NCI-H2107 (cell line): ENCODE results near the gene DOCK3.
"Not testable (repeated sequence)": the region's sequence is repeated elsewhere in the genome, so short reads cannot be mapped to it uniquely, and the experiment has no call there.

ENCODE experiments used
- DNase-seq: peaks from one replicate; lab custom pipeline; 2025; lab: John Stamatoyannopoulos, UW

The DOCK3 gene

DNA sequence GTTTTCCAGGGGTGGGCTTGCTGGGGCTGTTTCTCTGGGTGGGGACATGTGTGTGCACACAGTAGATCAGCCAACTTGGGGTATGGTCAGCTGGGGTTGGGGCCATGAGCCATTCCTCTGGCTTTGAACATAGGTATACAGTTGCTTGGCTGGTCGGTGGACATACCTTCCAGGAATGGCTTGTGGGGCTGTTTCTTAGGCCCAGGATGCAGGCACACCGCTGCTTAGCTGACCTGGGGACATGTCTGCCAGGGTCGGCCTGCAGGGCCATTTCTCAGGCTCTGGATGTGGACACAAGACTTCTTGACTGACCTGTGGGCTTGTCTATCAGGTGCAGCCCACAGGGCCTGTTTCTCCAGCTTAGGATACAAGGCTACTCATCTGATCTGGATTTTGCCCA, 130.6 kb downstream of the DOCK3 start:
- DNase-seq, result no peak

DNA sequence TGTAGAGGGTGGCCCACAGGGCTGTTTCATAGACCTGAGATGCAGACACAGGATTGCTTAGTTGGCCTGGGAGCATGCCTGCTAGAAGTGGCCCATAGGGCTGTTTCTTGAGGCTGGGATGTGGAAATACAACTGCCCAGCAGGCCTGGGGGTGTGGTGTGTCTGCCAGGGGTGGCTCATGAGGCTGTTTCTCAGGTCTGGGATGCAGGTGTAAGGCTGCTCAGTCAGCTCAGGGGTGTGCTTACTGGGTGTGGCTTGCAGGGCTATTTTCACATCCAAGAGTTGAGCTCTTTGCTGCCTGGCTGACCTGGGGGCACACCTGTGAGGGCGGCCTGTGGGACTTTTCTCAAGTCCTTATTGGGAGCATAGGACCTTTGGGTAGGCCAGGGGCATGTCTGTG, 131.3 kb downstream of the DOCK3 start:
- DNase-seq, result no peak

DNA sequence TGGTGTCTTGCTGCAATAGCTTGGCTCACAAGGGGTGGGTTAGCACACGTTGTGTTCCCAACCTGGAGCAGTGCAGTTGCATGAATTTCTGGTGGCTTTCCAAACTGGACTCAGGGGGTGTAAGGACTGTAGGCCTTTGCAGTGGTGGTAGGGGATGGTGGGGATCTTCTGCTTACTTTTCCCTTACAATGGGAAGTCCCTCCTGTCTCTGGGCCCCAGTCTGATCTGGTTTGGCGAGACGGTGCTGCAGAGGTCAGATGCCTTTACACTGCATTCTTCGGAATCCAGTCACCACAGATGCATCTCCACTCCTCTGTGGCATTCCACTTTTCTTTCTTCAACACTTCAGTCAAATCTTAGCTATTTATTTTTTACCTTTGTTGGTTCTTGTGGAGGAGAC, 132.1 kb downstream of the DOCK3 start:
- no peak for DNase-seq

DNA sequence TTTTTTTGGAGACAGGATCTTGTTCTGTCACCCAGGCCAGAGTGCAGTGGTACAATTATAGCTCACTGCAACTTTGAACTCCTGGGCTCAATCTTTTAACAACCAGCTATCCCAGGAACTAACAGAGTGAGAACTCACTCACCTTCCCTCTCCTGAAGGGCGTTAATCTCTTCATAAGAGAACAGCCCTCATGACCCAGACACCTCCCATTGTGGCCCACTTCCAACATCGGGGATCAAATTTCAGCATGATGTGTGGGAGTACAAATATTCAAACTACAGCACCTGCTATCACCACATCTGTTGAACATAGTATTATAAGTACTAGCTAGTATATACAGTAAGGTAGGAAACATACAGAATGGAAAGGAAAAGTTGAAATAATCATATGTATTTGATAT, 132.5 kb downstream of the DOCK3 start:
- no peak for DNase-seq

DNA sequence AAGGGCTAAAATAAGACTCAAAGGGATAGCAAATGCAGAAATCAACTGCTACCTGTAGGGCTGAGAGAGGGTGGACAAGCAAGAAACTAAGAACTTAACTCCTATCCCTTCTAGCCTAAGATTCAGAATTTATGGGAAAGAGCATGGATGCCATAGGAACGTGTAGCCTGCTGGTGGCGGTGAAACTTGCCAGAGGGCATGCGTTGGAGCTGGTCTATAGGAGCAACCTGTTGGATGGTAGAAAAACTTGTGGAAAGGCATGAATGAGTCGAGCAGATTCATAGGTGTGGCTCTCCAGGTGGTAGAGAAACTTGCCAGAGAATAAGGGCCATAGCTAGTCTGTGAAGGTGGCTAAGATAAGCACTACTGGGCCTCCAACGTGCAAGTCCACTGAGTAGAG, 137.2 kb downstream of the DOCK3 start:
- no peak for DNase-seq

DNA sequence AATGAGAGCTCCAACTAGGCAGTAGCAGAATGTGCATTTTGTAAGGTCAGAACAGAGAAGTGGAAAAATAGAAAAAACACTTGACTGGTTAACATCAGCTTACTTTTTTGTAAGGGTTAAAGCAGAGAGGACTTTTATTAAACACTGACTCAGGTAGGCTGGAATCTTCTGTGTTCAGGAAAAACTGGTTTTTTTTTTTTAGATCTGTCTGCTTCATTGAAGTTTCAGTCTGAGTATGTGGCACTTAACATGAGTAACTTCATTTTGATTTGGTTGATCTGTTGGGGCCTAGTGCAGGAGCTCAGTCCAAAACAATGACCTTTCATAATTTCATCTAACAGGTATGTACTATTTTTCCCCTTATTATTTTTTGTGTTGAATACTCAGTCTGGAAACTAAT, 141.1 kb downstream of the DOCK3 start:
- no peak for DNase-seq

DNA sequence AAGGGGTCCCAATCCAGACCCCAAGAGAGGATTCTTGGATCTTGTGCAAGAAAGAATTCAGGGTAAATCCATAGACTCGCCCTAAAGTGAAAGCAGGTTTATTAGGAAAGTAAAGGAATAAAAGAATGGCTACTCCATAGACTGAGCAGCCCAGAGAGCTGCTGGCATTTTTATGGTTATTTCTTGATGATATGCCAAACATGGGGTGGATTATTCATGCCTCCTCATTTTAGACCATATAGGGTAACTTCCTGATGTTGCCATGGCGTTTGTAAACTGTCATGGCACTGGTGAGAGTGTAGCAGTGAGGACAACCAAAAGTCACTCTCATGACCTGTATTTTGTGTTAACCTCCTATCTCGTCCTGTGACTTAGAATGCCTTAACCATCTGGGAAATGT, 142.2 kb downstream of the DOCK3 start:
- no peak for DNase-seq

DNA sequence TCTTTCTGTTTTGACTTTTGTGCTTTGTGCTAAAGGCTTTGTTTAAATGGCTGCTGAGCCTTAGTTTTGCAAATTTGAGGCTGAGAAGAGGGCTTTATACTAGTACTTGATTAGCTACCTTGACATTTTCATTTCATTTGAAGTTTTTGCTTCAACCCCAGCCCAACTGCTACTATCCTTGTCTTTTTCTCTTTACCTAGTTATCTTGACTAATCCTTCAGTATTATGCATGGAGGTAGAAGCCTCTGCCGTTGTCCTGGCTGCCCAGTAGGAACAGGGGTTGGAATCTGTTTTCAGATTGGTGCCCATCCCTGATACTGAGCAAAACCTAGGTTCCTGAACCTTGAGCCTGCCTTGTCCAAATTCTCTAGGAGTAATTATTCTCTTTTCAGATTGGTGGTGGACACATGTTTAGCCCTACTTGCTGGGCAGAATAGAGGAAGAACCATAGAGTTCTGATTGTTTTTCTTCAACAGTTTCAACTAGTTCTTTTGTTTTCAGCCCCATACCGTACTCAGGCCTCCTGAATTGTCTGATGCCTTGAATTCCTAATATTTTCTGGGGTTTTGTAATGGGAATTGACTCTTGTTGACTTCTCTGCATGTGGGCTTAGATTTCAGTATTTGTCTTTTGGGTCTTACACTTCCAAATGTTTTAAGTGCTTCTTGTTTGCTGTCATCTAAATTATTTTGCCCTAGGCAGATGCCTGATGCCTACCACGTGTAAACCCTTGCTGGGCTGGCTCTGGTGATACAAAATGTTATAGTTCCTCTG, 143.2 kb downstream of the DOCK3 start:
- DNase-seq, result no peak

DNA sequence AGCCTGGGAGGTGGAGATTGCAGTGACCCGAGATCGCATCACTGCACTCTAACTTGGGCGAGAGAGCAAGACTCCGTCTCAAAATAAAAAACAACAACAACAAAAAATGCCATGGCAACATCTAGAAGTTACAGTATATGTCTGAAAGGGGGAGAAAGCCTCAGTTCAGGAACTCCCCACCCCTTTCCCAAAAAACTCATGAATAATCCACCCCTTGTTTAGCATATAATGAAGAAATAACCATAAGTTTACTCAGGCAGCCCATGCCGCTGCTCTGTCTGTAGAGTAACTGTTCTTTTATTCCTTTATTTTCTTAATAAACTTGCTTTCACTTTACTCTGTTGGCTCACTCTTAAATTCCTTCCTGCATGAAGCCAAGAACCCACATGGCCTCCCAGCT, 145.2 kb downstream of the DOCK3 start:
- no peak for DNase-seq

DNA sequence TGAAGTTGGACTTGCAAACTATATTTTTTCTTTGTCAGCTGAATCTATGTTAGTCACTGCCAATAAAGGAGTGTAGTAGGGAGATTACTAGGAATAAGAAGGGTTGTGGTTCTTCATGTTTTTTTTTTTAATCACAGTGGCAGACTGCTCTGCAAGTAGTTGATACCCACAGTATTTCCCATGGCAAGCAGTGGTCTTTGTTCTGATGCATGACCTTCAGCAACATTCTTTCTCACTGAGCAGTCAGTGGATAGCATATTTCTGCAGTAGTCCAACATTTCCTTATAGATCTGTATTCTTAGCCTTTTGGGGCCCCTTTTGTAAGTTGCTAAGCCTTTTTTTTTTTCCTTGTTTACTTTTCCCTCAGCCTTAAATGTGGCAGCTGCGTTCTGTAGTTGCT, 151.1 kb downstream of the DOCK3 start:
- no peak for DNase-seq

DNA sequence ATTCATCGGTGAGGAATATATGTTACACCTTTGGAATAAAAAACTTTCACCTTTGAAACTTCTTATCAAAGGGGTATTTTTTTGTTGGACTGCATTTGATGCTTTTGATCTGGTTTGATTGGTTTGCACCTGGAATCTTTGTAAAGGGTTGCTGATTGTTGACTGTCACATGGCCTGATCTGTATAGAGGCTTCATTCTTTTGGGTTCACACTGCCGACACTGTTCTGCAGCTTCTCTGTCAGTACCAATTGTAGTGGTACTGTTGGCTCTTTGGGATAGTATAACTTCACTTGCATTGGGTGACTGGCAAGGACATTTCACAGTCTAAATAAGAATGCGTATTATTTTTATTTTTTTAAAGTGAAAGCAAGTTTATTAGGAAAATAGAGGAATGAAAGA, 155.7 kb downstream of the DOCK3 start:
- no peak for DNase-seq

DNA sequence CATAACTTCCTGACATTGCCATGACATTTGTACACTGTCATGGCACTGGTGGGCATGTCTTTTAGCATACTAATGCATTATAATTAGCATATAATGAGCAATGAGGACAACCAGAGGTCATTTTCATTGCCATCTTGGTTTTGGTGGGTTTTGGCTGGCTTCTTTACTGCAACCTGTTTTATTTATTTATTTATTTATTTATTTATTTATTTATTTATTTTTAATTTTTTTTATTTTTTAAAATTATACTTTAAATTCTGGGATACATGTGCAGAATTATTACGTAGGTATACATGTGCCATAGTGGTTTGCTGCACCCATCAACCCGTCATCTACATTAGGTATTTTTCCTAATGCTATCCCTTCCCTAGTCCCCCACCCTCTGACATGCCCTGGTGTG, 156.3 kb downstream of the DOCK3 start:
- not testable (repeated sequence) for DNase-seq

DNA sequence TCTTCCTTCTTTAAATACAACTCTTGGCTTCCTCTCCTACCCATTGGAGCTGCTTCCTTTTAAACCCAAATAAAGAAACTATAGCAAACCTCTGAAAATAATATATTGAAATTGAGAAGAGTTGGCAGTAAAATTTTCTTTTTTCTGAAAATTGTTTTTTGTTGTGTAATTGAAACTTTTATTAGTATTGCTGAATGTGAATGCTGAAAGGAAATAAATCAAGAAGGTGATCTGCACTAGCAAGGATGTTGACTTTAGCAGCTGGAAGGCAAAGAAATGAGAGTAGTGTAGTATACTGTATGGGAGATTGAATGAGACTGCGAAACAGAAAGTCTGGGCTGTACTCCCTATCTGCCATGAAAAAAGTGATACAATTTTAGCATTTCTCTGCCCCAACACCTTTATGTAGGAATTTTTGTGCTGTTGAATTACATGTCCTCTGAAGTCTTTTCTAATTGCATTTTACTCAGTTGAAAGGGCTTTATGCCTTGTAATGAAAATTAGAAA, 166.3 kb downstream of the DOCK3 start:
- DNase-seq, result no peak

DNA sequence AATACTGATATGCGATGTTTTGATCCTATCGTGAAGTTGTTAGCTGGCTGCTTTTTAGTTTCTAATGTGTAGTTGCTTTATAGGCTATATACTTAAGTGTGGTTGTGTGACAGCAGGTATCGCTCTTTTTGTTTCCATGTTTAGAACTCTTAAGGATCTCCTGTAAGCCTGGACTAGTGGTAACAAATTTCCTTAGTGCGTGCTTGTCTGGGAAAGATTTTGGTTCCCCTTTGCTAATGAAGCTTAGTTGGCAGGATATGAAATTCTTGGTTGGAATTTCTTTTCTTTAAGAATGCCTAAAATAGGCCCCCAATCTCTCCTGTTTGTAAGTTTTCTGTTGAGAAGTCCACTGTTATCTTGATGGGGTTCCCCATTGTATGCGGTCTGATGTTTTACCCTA, 173.6 kb downstream of the DOCK3 start:
- DNase-seq, result no peak

DNA sequence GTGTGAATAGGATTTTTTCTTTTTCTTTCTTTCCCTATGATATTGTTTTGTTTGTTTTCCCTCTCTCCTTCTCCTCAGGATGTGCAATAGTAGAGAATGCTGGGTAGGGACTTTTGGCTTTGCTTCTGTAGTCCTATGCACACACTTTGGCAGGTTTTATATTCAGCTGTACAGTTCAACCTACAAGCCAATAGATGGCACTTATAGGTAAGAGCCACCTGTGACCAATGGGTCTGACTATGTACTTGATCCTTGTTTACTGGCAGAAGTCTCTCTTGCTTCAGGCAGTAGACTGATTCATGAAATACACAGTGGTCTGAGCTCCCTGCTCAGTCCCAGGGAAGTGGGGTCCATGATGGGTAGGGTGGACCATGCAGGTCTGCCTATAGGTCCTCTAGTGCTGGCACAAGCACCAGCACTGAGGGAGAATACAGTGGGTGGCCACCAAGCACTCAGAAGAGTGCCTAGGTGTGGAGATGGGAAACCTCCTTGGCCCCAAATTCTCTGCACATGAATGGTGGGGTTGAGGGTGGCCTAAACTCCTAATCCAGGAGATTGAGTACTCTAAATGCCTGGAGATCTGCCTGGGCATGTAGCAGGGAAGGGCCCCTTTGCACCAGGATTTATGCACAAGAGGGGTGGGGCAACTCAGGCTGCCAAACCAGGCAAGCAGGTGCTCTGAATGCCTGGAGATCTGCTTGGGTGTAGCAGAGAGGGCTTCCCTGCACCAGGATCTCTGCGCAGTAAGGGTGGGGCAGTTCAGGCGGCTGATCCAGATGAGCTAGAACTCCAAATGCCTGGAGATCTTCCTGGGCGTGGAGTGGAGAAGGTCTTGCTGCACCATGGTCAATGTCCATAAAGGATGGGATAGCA, 176.1 kb downstream of the DOCK3 start:
- DNase-seq, result no peak

DNA sequence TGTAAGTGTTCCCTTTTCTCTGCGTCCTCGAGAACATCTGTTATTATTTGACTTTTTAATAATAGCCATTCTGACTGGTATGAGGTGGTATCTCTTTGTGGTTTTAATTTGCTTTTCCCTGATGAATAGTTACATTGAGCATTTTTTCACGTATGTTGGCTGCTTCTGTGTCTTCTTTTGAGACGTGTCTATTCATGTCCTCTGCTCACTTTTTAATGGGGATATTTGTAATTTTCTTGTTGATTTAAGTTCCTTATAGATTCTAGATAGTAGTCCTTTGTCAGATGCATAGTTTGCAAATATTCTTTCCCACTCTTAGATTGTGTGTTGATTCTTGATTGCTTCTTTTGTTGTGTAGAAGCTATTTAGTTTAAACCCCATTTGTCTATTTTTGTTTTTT, 179.2 kb downstream of the DOCK3 start:
- no peak for DNase-seq

DNA sequence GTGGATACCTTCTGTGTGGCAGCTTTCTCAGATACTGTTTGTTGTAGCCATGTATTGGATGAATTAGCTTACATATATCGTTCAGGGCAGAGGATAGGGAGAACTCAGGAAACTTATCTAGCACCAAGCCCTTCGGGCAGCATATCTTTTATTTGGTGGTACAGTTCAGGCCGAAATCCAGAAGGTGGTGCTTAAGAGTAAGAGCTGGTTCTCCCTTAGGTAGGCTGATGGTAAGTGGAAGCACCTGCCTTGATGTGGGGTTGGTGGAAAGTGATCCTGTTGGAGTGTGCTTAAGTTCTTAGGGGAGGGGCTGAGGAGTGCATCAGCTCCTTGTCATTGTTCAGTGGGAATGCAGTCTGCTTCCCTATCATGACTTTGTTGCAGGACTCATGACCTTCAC, 187.5 kb downstream of the DOCK3 start:
- DNase-seq, result no peak

DNA sequence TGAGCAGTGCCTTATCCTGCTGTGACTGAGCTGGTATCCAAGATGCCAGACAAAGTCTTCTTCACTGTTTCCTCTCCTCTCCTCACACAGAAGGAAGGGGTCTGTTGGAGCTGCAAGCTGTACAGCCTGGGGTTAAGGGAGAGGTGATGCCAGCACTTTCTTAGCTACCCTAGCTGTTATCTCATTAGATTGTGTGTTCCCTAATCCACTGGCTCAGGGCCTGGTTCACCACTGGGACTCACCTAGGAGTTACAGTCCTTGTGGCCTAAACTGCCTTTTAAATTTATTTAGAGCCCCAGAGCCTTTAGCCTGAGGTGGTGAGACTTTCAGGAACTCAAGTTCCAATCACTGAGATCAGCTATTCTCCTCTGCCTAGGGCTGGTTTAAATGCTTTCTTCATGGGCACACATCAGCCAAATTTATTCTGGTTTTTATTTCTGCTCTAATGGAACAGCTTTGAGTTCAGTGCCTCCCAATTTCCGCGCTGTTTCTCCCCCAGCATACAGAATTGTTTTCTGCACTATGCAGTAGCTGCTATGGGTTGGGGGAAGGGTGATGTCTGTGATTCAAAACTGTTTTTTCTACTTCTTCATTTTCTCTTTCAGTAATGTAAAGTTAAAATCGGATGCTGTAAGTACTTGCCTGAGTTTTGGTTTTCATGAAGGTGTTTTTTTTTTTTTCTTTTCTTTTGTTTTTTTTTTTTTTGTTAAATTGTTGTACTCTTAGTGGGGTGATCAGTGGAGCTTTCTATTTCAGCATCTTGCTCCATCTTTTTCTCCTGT, 198.8 kb downstream of the DOCK3 start:
- DNase-seq, result no peak

DNA sequence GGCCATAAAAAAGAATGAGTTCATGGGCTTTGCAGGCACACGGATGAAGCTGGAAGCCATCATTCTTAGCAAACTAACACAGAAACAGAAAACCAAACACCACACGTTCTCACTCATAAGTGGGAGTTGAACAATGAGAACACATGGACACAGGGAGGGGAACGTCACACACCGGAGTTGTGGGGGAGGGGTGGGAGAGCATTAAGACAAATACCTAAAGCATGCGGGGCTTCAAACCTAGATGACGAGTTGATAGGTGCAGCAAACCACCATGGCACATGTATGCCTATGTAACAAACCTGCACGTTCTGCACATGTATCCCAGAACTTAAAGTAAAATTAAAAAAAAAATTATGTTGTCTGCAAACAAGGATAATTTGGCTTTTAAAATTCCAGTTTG, 200.1 kb downstream of the DOCK3 start:
- not testable (repeated sequence) for DNase-seq

DNA sequence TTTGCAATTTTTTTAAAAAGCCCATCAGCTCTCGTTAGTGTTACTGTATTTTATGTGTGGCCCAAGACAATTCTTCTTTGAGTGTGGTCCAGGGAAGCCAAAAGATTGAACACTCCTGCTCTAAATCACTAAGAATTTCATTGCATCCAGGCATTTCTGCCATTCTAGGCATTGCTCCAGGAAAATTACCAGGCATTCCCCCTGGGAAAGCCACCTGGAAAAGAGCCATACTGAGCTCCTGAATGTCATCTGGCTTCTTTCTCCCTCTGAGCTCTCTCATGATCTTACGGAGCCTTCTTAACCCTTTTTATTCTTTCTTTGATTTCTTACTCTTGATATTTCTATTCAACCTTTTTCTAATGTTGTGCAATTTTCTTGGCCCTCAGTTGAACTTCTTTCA, 202.2 kb downstream of the DOCK3 start:
- DNase-seq, result no peak

DNA sequence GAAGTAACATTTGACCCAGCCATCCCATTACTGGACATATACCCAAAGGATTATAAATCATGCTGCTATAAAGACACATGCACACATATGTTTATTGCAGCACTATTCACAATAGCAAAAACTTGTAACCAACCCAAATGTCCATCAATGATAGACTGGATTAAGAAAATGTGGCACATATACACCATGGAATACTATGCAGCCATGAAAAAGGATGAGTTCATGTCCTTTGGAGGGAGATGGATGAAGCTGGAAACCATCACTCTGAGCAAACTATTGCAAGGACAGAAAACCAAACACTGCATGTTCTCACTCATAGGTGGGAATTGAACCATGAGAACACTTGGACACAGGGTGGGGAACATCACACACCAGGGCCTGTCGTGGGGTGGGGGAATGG, 208.0 kb downstream of the DOCK3 start:
- DNase-seq, result not testable (repeated sequence)

DNA sequence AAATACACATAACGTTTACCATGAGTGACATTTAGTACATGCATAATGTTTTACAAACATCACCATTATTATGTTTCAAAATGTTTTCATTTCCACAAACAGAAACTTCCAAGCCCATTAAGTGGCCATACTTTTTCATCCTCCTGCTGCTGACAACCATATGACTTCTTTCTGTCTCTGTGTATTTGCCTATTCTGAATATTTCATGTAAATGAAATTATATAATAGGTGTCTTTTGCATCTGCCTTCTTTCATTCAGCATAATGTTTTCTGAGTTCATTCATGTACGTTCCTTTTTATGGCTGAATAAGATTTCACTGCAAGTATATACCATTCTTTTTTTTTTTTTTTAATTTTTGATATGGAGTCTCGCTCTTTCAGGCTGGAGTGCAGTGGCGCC, 209.0 kb downstream of the DOCK3 start:
- no peak for DNase-seq
